Activated CD8-positive, alpha-beta memory T cell treated with anti-CD3 and anti-CD28 coated beads, Interleukin-2, amount 50 U/mL, for 4 hours (primary cell): ENCODE results near the gene BCL2L12.
"Not testable (repeated sequence)": the region's sequence is repeated elsewhere in the genome, so short reads cannot be mapped to it uniquely, and the experiment has no call there.

Experiments
- DNase-seq: peaks from one replicate; pipeline ENCODE4 v3.0.0-alpha.2; 2020

Gene BCL2L12

DNA sequence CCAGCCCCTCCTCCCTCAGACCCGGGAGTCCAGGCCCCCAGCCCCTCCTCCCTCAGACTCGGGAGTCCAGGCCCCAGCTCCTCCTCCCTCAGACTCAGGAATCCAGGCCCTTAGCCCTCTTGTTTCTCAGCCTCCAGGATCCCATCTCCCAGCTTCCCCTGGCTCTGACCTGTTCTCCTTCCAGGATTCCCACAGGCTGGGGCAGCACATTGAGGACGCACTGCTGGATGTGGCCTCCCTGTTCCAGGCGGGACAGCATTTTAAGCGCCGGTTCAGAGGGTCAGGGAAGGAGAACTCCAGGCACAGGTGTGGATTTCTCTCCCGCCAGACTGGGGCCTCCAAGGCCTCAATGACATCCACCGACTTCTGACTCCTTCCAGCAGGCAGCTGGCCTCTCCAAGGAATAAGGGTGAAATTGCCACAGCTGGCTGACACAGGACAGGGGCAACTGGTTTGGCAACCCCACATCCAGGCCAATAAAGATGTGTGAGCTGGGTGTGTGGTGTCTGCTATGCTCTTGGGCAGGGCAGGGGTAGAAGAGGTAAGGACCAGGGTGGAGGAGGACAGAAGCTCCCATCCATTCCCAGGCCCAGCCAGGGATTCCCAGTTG, 47.6 kb downstream of the BCL2L12 start:
- no peak for DNase-seq

DNA sequence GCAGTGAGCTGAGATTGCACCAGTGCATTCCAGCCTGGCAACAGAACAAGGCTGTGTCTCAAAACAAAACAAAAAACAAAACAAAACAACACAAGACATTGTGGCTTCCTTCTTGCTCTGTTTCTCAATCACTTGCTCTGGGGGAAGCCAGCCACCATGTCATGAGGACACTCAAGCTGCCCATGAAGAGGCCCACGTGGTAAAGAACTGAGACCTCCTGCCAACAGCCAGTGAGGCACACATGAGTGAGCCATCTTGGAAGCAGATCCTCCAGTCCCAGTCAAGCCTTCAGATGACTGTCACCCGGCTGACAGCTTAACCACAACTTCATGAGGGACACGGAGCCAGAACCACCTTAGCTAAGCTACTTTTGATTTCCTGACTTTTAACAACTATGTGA, 50.4 kb downstream of the BCL2L12 start:
- DNase-seq: no peak

DNA sequence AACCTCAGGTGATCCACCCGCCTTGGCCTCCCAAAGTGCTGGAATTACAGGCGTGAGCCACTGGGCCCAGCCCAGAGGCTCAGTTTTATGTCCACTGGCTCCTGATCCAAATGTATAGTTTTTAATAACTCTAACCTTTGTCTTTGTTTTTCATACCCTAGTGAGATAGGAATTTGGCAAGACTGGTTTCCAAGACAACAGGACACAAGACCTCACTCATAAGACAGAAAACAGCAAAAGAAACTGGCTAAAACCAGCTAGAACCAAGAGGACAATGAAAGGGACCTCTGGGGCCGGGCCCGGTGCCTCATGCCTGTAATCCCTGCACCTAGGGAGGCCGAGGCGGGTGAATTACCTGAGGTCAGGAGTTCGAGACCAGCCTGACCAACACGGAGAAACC, 52.8 kb downstream of the BCL2L12 start:
- DNase-seq: no peak

DNA sequence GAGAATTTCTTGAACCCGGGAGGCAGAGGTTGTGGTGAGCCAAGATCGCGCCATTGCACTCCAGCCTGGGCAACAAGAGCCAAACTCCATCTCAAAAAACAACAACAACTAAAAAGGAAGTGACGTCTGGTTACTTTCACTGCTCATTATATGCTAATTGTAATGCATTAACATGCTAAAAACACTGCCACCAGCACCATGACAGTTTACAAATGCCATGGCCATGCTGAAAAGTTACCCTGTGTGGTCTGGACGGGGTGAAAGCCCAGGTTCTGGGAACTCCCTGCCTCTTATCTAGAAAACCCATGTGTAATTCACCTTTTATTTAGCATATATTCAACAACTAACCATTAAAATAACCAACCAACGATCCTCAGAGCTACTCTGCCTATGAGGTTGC, 53.3 kb downstream of the BCL2L12 start:
- no peak for DNase-seq

DNA sequence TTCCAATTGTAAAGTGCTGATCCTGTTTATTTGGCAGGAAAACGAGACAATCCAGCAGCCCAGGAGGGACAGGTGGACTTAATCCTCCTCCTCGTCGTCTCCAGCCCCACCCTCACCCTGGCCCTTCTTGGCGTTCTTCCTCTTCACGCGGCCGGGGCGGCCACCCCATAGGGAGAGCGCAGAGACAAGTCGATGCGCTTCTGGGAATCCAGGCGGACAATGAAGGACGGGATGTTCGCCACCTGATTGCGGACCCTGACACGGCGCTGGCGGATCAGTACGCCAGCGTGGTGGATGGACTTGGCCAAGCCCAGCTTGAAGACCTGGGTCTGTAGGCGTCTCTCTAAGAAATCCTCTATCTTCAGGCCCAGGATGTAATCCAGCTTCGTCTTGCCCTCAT, 53.7 kb downstream of the BCL2L12 start:
- not testable (repeated sequence) for DNase-seq
